RWPE1 (cell line): Measurements from ENCODE around the gene USE1.
A peak's percentile ranks its signal among the peaks of the same experiment; 100 is the strongest.

Experiments
- CTCF ChIA-PET: fragments of 350-600 bp; sonication (Branson Sonifier 250); formaldehyde crosslinking; extraction: SDS; loops from one replicate; lab custom pipeline; 2021; lab: Yijun Ruan, JAX
- POLR2A ChIA-PET: fragments of 400-600 bp; formaldehyde crosslinking; extraction: SDS; loops from one replicate; lab custom pipeline; 2020; ENCODE audit warnings: antibody characterized with exemption; ENCODE audit not compliant: low non-redundant PET; lab: Yijun Ruan, JAX
- DNase-seq: peaks from one replicate; pipeline ENCODE4 v3.0.0; 2012; ENCODE audit warnings: low spot score
- H3K27ac ChIP-seq: fragments of 450-650 bp; 2 replicates; pipeline ENCODE4 v1.5.1; 2017
- TF ChIP-seq, protein P1 (sequence below): fragments of 450-650 bp; conservative IDR thresholded peaks from 2 replicates; pipeline ENCODE4 v1.5.1; 2017; ENCODE audit warnings: low read depth, mild to moderate bottlenecking

Gene USE1

DNA sequence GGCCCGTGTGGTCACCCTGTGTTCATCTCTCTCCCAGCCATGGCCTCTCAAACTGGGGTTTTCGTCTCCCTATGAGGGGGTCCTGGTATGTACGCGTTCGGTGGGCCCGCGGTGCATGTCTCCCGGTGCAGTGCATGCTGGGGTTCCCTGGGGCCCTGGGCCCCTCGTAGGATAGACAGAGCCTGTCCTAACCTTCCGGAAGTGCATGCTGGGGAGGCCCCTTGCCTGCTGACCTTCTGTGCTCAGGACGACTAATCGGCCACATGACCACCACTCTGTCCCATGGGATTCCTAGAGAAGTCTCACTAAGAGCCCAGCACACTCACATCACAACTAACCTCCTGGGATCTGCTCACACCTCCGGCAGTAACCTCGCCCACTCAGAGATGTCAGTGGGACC lies 4.9 kb upstream of the USE1 start:
- ChIA-PET CTCF (interaction anchor here (0.6 kb wide), 1 partner anchor 126 kb away, joined by 4 read pairs; no protein-coding TSS in a partner anchor), POLR2A (no interaction called here)
- no peak for DNase-seq
- TF ChIP-seq, protein P1, sequence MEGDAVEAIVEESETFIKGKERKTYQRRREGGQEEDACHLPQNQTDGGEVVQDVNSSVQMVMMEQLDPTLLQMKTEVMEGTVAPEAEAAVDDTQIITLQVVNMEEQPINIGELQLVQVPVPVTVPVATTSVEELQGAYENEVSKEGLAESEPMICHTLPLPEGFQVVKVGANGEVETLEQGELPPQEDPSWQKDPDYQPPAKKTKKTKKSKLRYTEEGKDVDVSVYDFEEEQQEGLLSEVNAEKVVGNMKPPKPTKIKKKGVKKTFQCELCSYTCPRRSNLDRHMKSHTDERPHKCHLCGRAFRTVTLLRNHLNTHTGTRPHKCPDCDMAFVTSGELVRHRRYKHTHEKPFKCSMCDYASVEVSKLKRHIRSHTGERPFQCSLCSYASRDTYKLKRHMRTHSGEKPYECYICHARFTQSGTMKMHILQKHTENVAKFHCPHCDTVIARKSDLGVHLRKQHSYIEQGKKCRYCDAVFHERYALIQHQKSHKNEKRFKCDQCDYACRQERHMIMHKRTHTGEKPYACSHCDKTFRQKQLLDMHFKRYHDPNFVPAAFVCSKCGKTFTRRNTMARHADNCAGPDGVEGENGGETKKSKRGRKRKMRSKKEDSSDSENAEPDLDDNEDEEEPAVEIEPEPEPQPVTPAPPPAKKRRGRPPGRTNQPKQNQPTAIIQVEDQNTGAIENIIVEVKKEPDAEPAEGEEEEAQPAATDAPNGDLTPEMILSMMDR, result no peak
- H3K27ac ChIP-seq, result peak overlapping the region; percentile 60

DNA sequence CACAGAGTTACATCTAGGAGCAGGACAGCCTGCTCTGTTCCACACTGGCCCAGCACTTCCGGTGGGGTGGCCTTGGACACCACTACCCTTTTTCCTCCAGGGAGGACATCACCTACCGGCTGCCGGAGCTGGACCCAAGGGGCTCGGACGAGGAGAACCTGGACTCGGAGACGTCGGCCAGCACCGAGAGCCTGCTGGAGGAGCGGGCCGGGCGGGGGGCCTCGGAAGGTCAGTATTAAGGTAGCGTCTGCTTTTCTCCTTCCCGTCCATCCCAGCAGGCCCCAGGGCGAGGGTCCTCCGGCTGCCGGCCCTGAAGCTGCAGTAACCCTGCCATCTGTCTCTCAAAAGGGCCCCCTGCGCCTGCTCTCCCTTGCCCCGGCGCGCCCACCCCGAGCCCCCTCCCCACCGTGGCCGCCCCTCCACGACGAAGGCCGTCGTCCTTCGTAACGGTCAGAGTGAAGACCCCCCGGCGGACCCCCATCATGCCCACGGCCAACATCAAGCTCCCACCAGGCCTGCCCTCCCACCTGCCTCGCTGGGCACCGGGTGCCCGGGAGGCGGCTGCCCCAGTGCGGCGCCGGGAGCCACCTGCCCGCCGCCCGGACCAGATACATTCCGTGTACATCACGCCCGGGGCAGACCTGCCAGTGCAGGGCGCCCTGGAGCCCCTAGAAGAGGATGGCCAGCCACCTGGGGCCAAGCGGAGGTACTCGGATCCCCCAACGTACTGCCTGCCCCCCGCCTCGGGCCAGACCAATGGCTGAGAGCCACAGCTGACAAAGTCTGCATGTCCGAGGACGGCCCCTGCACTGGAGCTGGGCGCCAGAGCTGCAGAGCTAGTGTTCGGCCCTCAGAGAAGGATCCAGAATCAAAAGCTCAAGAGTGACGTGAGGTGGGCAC lies 3.4 kb upstream of the USE1 start:
- CTCF ChIA-PET, result no interaction called here
- TF ChIP-seq, protein P1, result no peak
- peak overlapping the region; percentile 94 for H3K27ac ChIP-seq
- POLR2A ChIA-PET, result no interaction called here
- DNase-seq, result no peak

DNA sequence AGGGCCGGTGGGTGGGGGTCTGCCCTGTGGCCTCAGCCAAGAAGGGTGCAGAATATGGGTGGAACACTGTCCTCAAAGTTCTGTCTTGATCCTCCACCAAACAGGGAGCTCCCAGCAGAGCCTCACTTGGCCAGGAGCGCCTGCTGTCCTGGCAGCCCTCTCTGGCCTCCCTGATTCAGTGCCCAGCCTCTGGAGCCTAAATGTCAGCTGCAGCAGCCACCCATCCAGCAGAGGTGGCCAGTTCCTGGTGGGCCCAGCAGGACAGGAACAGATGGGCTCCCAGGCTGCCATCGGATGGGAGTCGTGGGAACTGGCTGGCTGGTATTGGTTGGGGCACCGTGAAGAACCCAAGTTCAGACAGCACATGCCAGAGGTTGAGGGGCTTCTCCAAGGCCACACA lies 1.8 kb upstream of the USE1 start:
- peak overlapping the region; percentile 94 for H3K27ac ChIP-seq
- no peak for DNase-seq
- TF ChIP-seq, protein P1, result no peak
- POLR2A ChIA-PET, result no interaction called here
- CTCF ChIA-PET, result interaction anchor here (0.6 kb wide), 1 partner anchor 43 kb away, joined by 3 read pairs; no protein-coding TSS in a partner anchor

DNA sequence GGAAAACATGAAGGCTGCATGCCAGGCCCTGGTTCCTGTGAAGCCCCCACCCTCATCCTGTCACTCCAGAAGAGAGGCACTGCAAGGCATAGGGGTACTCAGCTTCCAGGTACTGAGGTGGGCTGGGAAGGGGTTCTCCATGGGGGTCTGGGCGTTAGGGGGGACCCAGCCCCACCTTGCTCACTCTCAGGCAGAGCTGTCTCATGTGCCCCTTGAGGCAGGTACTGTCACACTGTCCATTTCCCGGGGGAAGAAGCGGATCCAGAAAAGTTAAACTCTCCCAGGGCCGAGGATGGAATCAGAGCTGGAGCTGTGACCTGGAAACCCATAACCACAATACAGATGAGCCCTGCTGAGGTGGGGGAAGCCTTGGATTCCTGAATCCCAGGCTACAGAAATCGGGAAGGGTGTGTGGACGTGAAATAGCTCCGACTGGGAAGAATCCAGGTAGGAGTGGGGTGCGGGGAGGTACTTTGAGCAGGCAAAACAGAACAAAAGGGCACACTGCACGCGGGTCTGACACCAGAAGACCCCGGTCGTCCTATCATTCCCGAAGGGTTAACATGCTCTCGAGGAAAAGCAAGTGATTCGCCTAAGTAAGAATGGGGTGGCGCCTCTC lies 540 bp upstream of the USE1 start:
- peak overlapping the region; percentile 94 for H3K27ac ChIP-seq
- TF ChIP-seq, protein P1, result no peak
- POLR2A ChIA-PET, result interaction anchor here (0.6 to 2.6 kb wide), 2 partner anchors 11 to 55 kb away, joined by 3 to 9 read pairs; partner anchors contain the start of gene OCEL1
- DNase-seq, result no peak
- CTCF ChIA-PET, result interaction anchor here (0.6 to 0.7 kb wide), 3 partner anchors 9 to 554 kb away, joined by 3 to 5 read pairs (median 3); partner anchors contain the start of gene SMIM7

DNA sequence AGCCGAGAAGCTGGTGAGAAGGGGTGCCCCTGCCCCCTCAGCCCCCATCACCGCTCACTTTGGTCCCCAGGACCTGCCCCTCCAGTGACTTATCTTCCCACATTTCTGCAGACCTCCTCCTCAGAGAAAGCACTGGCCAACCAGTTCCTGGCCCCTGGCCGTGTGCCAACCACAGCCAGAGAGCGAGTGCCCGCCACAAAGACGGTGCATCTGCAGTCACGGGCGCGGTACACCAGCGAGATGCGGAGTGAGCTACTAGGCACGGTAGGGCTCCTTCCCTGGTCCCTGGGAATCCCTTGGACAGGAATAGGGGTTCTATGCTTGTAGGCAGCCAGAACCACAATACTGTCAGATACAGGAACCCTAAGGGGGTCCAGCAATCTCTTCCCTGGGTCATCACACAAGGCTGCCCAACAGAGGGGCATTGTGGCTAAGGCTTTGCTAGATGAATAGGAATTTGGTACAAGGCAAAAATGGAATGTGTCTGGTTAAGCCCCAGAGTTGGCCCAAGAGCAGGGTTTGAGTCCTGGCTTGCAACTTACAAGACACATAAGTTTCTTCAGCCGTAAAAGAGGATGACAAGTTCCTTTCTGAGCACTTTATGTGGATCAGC lies 1.0 kb downstream of the USE1 start:
- TF ChIP-seq, protein P1, result no peak
- no peak for DNase-seq
- peak overlapping the region; percentile 94 for H3K27ac ChIP-seq
- ChIA-PET POLR2A (interaction anchor here (2.6 kb wide), 1 partner anchor 10 kb away, joined by 9 read pairs; the partner anchor contains the start of gene OCEL1), CTCF (interaction anchor here (0.6 kb wide), 1 partner anchor 10 kb away, joined by 3 read pairs; the partner anchor contains the start of gene OCEL1)

DNA sequence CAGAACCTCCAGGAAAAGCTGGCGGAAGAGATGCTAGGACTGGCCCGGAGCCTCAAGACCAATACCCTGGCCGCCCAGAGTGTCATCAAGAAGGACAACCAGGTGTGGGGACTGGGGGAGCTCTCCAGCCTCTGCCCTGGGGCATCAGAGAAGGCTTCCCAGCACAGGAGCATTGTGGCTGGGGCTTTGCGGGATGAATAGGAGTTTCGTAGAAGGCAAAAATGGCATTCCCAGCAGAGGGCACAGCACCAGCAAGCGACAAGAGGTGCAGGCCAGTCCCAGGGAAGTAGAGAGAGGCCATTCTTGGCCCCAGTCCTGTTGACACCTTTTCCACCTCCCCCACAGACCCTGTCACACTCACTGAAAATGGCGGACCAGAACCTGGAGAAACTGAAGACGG lies 4.1 kb downstream of the USE1 start:
- no peak for DNase-seq
- ChIA-PET CTCF (interaction anchor here (0.6 kb wide), 1 partner anchor 65 kb away, joined by 3 read pairs; no protein-coding TSS in a partner anchor), POLR2A (no interaction called here)
- H3K27ac ChIP-seq, result peak overlapping the region; percentile 72
- TF ChIP-seq, protein P1, result no peak
